K562 (cell line): ENCODE results near the gene SELENOO. TPM values are rescaled to one million over a fixed set of nuclear protein-coding genes. Genes with fewer than 3 reads are reported as not detected.

ENCODE experiments used
- BCLAF1 ChIP-seq, 2 experiments: fragments of 450-650 bp in 1 of 2; IDR thresholded peaks; 2 replicates each; pipeline ENCODE4 v1.6.1; 2011 to 2017; ENCODE audit warnings: low read depth in 2 of 2, antibody characterized with exemption in 1 of 2, borderline replicate concordance in 1 of 2, low read length in 1 of 2, mild to moderate bottlenecking in 1 of 2, mixed read lengths in 1 of 2; ENCODE audit not compliant: control insufficient read depth in 1 of 2
- ETV1 ChIP-seq: fragments of 450-650 bp; conservative IDR thresholded peaks from 2 replicates; pipeline ENCODE4 v1.6.1; 2016; ENCODE audit warnings: missing genetic modification characterization, control low read depth, low read depth, missing compliant biosample characterization
- FUS ChIP-seq: fragments of 200-400 bp; formaldehyde crosslinking; optimal IDR thresholded peaks from 2 replicates; pipeline ENCODE3; 2017; ENCODE audit warnings: low read depth, low read length
- HDAC1 ChIP-seq, 2 experiments: fragments of 450-650 bp; IDR thresholded peaks; 2 replicates each; pipeline ENCODE4 v1.6.1; 2016 to 2017; ENCODE audit warnings: inconsistent platforms in 1 of 2, mild to moderate bottlenecking in 1 of 2, moderate library complexity in 1 of 2
- HDAC8 ChIP-seq: fragments of 450-650 bp; IDR thresholded peaks from 2 replicates; pipeline ENCODE4 v1.6.1; 2016; ENCODE audit warnings: mild to moderate bottlenecking, missing genetic modification characterization, moderate library complexity, missing compliant biosample characterization
- LEF1 ChIP-seq: fragments of 450-650 bp; IDR thresholded peaks from 2 replicates; pipeline ENCODE4 v1.6.1; 2016; ENCODE audit warnings: mild to moderate bottlenecking
- MYC ChIP-seq, 2 experiments: fragments of 250-450 bp in 1 of 2; sonication (Bioruptor Pico) in 1 of 2; IDR thresholded peaks; 2 replicates each; pipeline versions ENCODE4 v1.5.1 to v1.6.1; 2012 to 2021; ENCODE audit warnings: low read depth in 2 of 2, borderline replicate concordance in 1 of 2, improper control_type of control experiment in 1 of 2, low read length in 1 of 2, mild to moderate bottlenecking in 1 of 2, moderate library complexity in 1 of 2
- TFE3 ChIP-seq: fragments of 450-650 bp; formaldehyde crosslinking; IDR thresholded peaks from 2 replicates; pipeline ENCODE4 v1.4.0; 2020; ENCODE audit warnings: mild to moderate bottlenecking, mixed read lengths
- THRAP3 ChIP-seq: fragments of 450-650 bp; IDR thresholded peaks from 2 replicates; pipeline ENCODE4 v1.6.1; 2016; ENCODE audit warnings: mild to moderate bottlenecking, inconsistent platforms, borderline replicate concordance
- WHSC1 ChIP-seq: IDR thresholded peaks from one replicate; pipeline ENCODE4 v1.6.1; 2012; ENCODE audit warnings: low read length, control low read depth, inconsistent platforms
- ZBTB1 ChIP-seq: sonication (generic); formaldehyde crosslinking; IDR thresholded peaks from 2 replicates; pipeline ENCODE4 v1.8.1; 2023; ENCODE audit warnings: missing genetic modification reagents, low read depth, mild to moderate bottlenecking, borderline replicate concordance
- ZBTB7A ChIP-seq: IDR thresholded peaks from 2 replicates; pipeline ENCODE4 v1.6.1; 2011; ENCODE audit warnings: low read depth, mild to moderate bottlenecking, low read length, moderate library complexity, borderline replicate concordance; ENCODE audit not compliant: control insufficient read depth
- ZNF586 ChIP-seq: fragments of 450-650 bp; formaldehyde crosslinking; conservative IDR thresholded peaks from 2 replicates; pipeline ENCODE4 v1.4.0; 2020; ENCODE audit warnings: mild to moderate bottlenecking, moderate library complexity
- ZNF639 ChIP-seq, 2 experiments: fragments of 200-800 bp in 1 of 2; sonication (Bioruptor generic) in 1 of 2; sonication (generic) in 1 of 2; formaldehyde crosslinking in 1 of 2; IDR thresholded peaks in 1 of 2; conservative IDR thresholded peaks in 1 of 2; 2 replicates each; pipeline versions ENCODE4 v1.5.0 to v1.6.1; 2016 to 2020; ENCODE audit warnings: missing compliant biosample characterization in 1 of 2, missing genetic modification characterization in 1 of 2, missing genetic modification reagents in 1 of 2
- ZNF778 ChIP-seq: fragments of 450-650 bp; formaldehyde crosslinking; IDR thresholded peaks from 2 replicates; pipeline ENCODE4 v1.4.0; 2020; ENCODE audit warnings: mild to moderate bottlenecking, moderate library complexity
- polyA plus RNA-seq, 8 experiments: library from polyadenylated mRNA; depleted of rRNA in 4 of 8; stranded (reverse) in 5 of 8; unstranded in 3 of 8; fragments of >200 nt; fragmentation: Nextera tagmentation in 2 of 8; fragmentation: Illumina TruSeq in 1 of 8; extraction: Ambion mirVana in 2 of 8; extraction: Trizol in 1 of 8; gene quantifications; 2 replicates each; pipeline versions ENCODE4 v1.2.1 to v1.2.3, GENCODE V29; 2011 to 2014; ENCODE audit warnings: inconsistent platforms in 1 of 8, missing spikeins in 1 of 8
- total RNA-seq, 7 experiments: library from RNA; depleted of rRNA in 6 of 7; stranded (reverse); fragments of >200 nt in 6 of 7; fragmentation: Illumina TruSeq in 2 of 7; extraction: Trizol in 2 of 7; gene quantifications; 2 replicates each; pipeline versions ENCODE4 v1.2.1 to v1.2.3, GENCODE V29; 2011 to 2021; ENCODE audit warnings: low replicate concordance in 1 of 7
- TF ChIP-seq, protein P1 (sequence below), 2 experiments: IDR thresholded peaks; 2 replicates each; pipeline ENCODE4 v1.6.1; 2012; ENCODE audit warnings: improper control_type of control experiment in 2 of 2, low read depth in 2 of 2, low read length in 2 of 2, borderline replicate concordance in 1 of 2

Gene SELENOO
- total and polyA plus RNA-seq, 9 of the 15 experiments (the other 6 are each of a cell fraction or from before 2014, with no cell fraction given), result 0.37 to 24.9 (median 8.3) TPM

DNA sequence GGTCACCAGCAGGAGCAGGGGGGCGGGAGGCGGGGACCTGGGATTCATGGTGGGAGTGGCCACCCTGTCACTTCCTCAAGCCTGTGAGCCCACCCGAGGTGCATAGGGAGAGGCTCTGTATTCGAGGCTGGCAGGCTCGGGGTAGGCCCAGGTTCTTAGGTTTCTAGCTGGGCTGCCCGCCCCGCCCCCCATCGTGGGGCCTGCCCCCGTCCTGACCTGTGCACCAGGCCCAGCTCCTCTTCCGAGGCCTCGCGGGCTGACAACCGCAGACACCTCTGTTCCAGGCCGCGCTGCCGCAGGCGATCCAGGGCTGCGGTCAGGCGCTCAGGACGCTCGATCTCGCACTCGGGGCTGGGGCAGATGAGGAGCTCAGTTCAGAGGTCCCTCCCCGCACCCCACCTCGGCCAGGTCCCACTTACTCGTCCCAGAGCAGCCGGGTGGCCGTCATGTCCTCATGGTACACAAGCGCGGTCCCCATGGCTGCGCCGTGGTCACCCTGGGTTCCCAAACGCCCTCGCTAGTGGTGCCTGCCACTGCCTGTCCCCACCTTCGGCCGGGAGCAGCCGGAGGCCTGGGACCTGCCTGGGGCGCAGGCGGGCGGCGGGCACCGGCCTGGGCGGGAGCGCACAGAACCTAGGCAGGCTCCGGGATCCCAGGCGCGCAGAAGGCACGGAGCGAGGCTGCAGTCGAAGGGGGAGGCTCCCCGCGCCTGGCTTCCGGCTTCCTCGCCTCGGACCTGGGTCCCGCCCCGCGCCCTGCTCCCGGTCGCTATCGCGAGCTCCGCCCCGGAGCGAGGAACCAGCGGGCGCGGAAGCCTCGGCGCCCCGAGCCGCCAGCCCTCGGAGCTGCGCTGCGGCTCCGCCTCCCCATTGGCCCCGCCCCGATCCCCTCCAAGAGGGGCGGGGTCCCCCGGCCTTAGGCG, 50.0 kb downstream of the SELENOO start, which contains the start of gene HDAC10 (continued):
- TF ChIP-seq MYC (IDR thresholded peaks at IDR 0.05; ENCODE audit: low read depth, low read length) (no peak; the same call in 1 of the 2 replicates), MYC (CRISPR knock-in tag; IDR thresholded peaks at IDR 0.05; ENCODE audit: borderline replicate concordance, low read depth) (no peak), LEF1 (no peak), ZBTB7A (peak; percentile 26; the same call in 1 of the 2 replicates), ZNF778 (CRISPR knock-in tag) (no peak), ETV1 (tag) (no peak), FUS (peak; percentile 59), HDAC8 (tag) (no peak), TFE3 (CRISPR knock-in tag) (no peak), HDAC1 (IDR thresholded peaks at IDR 0.05) (peak in 1 of 2 experiments; percentile 86; a peak in 2 of 4 replicates), ZBTB1 (CRISPR knock-in tag) (peak; percentile 87), BCLAF1 (IDR thresholded peaks at IDR 0.05; ENCODE audit: borderline replicate concordance in 1 of 2, control insufficient read depth in 1 of 2, low read depth in 2 of 2, low read length in 1 of 2) (no peak), THRAP3 (no peak), ZNF639 (CRISPR knock-in tag; conservative IDR thresholded peaks at IDR 0.05 in 1 of 2, IDR thresholded peaks at IDR 0.05 in 1 of 2) (peak in 1 of 2 experiments; percentile 70; a peak in 1 of 4 replicates), ZNF586 (CRISPR knock-in tag) (no peak), WHSC1 (no peak)
- TF ChIP-seq, protein P1, sequence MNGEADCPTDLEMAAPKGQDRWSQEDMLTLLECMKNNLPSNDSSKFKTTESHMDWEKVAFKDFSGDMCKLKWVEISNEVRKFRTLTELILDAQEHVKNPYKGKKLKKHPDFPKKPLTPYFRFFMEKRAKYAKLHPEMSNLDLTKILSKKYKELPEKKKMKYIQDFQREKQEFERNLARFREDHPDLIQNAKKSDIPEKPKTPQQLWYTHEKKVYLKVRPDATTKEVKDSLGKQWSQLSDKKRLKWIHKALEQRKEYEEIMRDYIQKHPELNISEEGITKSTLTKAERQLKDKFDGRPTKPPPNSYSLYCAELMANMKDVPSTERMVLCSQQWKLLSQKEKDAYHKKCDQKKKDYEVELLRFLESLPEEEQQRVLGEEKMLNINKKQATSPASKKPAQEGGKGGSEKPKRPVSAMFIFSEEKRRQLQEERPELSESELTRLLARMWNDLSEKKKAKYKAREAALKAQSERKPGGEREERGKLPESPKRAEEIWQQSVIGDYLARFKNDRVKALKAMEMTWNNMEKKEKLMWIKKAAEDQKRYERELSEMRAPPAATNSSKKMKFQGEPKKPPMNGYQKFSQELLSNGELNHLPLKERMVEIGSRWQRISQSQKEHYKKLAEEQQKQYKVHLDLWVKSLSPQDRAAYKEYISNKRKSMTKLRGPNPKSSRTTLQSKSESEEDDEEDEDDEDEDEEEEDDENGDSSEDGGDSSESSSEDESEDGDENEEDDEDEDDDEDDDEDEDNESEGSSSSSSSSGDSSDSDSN (IDR thresholded peaks at IDR 0.05; ENCODE audit: borderline replicate concordance in 1 of 2, low read depth in 2 of 2, low read length in 2 of 2), result peak; percentile 68 to 89; a peak in 2 of 4 replicates
